Measurements from ENCODE around the gene MMP17. TPM values are rescaled to one million over a fixed set of nuclear protein-coding genes. Genes with fewer than 3 reads are reported as not detected.

Gene MMP17
- total RNA-seq, 1 donor: 5.0 TPM

- no peaks in the 10 kb centered on the region for H3K27me3 ChIP-seq (ENCODE audit: insufficient read depth, low read length)
- H3K4me3 ChIP-seq (ENCODE audit: low read length): peak overlapping the region; percentile 9
- no peaks in the 10 kb centered on the region for H3K9me3 ChIP-seq (ENCODE audit: low read depth, low read length)
- peaks cover 34% of the 10 kb centered on the region for H3K4me1 ChIP-seq (ENCODE audit: insufficient read depth, low read length)
These were observed 32.5 kb downstream of the MMP17 start for GRCh38 chr12:131860472-131861260.

- H3K27me3 ChIP-seq (ENCODE audit: insufficient read depth, low read length): no peaks in the 10 kb centered on the region
- H3K4me3 ChIP-seq (ENCODE audit: low read length): no peak overlapping the region
- H3K9me3 ChIP-seq (ENCODE audit: low read depth, low read length): no peaks in the 10 kb centered on the region
- peaks cover 34% of the 10 kb centered on the region for H3K4me1 ChIP-seq (ENCODE audit: insufficient read depth, low read length)
These were observed 33.3 kb downstream of the MMP17 start for GRCh38 chr12:131861261-131862083.

GRCh38 chr12:131862084-131862441 is 33.9 kb downstream of the MMP17 start:
- Histone ChIP-seq H3K4me1 (ENCODE audit: insufficient read depth, low read length) (peaks cover 34% of the 10 kb centered on the region), H3K4me3 (ENCODE audit: low read length) (no peak overlapping the region), H3K9me3 (ENCODE audit: low read depth, low read length) (no peaks in the 10 kb centered on the region), H3K27me3 (ENCODE audit: insufficient read depth, low read length) (no peaks in the 10 kb centered on the region)

GRCh38 chr12:131862600-131862993 is 34.4 kb downstream of the MMP17 start:
- Histone ChIP-seq H3K27me3 (ENCODE audit: insufficient read depth, low read length) (no peaks in the 10 kb centered on the region), H3K4me3 (ENCODE audit: low read length) (no peak overlapping the region), H3K4me1 (ENCODE audit: insufficient read depth, low read length) (peaks cover 38% of the 10 kb centered on the region), H3K9me3 (ENCODE audit: low read depth, low read length) (no peaks in the 10 kb centered on the region)

- H3K4me3 ChIP-seq (ENCODE audit: low read length): no peak overlapping the region
- H3K4me1 ChIP-seq (ENCODE audit: insufficient read depth, low read length): peaks cover 44% of the 10 kb centered on the region
- H3K27me3 ChIP-seq (ENCODE audit: insufficient read depth, low read length): no peaks in the 10 kb centered on the region
- no peaks in the 10 kb centered on the region for H3K9me3 ChIP-seq (ENCODE audit: low read depth, low read length)
These were observed 35.0 kb downstream of the MMP17 start for GRCh38 chr12:131862994-131863710.

GRCh38 chr12:131863711-131864396 is 35.7 kb downstream of the MMP17 start:
- Histone ChIP-seq H3K9me3 (ENCODE audit: low read depth, low read length) (no peaks in the 10 kb centered on the region), H3K27me3 (ENCODE audit: insufficient read depth, low read length) (no peaks in the 10 kb centered on the region), H3K4me1 (ENCODE audit: insufficient read depth, low read length) (peaks cover 44% of the 10 kb centered on the region), H3K4me3 (ENCODE audit: low read length) (no peak overlapping the region)

- Histone ChIP-seq H3K4me3 (ENCODE audit: low read length) (no peak overlapping the region), H3K4me1 (ENCODE audit: insufficient read depth, low read length) (peaks cover 44% of the 10 kb centered on the region), H3K27me3 (ENCODE audit: insufficient read depth, low read length) (no peaks in the 10 kb centered on the region), H3K9me3 (ENCODE audit: low read depth, low read length) (no peaks in the 10 kb centered on the region)
These were observed 36.3 kb downstream of the MMP17 start for GRCh38 chr12:131864469-131864868.

GRCh38 chr12:131865180-131865875 is 37.1 kb downstream of the MMP17 start:
- no peak overlapping the region for H3K4me3 ChIP-seq (ENCODE audit: low read length)
- no peaks in the 10 kb centered on the region for H3K27me3 ChIP-seq (ENCODE audit: insufficient read depth, low read length)
- no peaks in the 10 kb centered on the region for H3K9me3 ChIP-seq (ENCODE audit: low read depth, low read length)
- peaks cover 40% of the 10 kb centered on the region for H3K4me1 ChIP-seq (ENCODE audit: insufficient read depth, low read length)

- Histone ChIP-seq H3K27me3 (ENCODE audit: insufficient read depth, low read length) (no peaks in the 10 kb centered on the region), H3K9me3 (ENCODE audit: low read depth, low read length) (no peaks in the 10 kb centered on the region), H3K4me3 (ENCODE audit: low read length) (no peak overlapping the region), H3K4me1 (ENCODE audit: insufficient read depth, low read length) (peaks cover 30% of the 10 kb centered on the region)
These were observed 39.3 kb downstream of the MMP17 start for GRCh38 chr12:131867471-131867870.

- Histone ChIP-seq H3K9me3 (ENCODE audit: low read depth, low read length) (no peaks in the 10 kb centered on the region), H3K4me3 (ENCODE audit: low read length) (no peak overlapping the region), H3K27me3 (ENCODE audit: insufficient read depth, low read length) (no peaks in the 10 kb centered on the region), H3K4me1 (ENCODE audit: insufficient read depth, low read length) (peaks cover 31% of the 10 kb centered on the region)
These were observed 39.9 kb downstream of the MMP17 start for GRCh38 chr12:131867891-131868675.

- Histone ChIP-seq H3K4me1 (ENCODE audit: insufficient read depth, low read length) (peaks cover 45% of the 10 kb centered on the region), H3K27me3 (ENCODE audit: insufficient read depth, low read length) (no peaks in the 10 kb centered on the region), H3K4me3 (ENCODE audit: low read length) (no peak overlapping the region), H3K9me3 (ENCODE audit: low read depth, low read length) (no peaks in the 10 kb centered on the region)
These were observed 41.8 kb downstream of the MMP17 start for GRCh38 chr12:131869871-131870418.

GRCh38 chr12:131871677-131872076 is 43.5 kb downstream of the MMP17 start:
- Histone ChIP-seq H3K9me3 (ENCODE audit: low read depth, low read length) (no peaks in the 10 kb centered on the region), H3K4me3 (ENCODE audit: low read length) (no peak overlapping the region), H3K4me1 (ENCODE audit: insufficient read depth, low read length) (peaks cover 51% of the 10 kb centered on the region), H3K27me3 (ENCODE audit: insufficient read depth, low read length) (no peaks in the 10 kb centered on the region)

GRCh38 chr12:131872154-131873051 is 44.2 kb downstream of the MMP17 start:
- H3K27me3 ChIP-seq (ENCODE audit: insufficient read depth, low read length): no peaks in the 10 kb centered on the region
- peaks cover 53% of the 10 kb centered on the region for H3K4me1 ChIP-seq (ENCODE audit: insufficient read depth, low read length)
- no peaks in the 10 kb centered on the region for H3K9me3 ChIP-seq (ENCODE audit: low read depth, low read length)
- no peak overlapping the region for H3K4me3 ChIP-seq (ENCODE audit: low read length)

All from mononuclear cell (primary cell).